GM18508 (cell line): ENCODE results near the gene ATXN1.
"Not testable (repeated sequence)": the region's sequence is repeated elsewhere in the genome, so short reads cannot be mapped to it uniquely, and the experiment has no call there.

ENCODE experiments used
- ATAC-seq: cut with Tn5 transposase; IDR thresholded peaks from one replicate; pipeline ENCODE4 v1.9.1; 2021; ENCODE audit warnings: moderate number of reproducible peaks; ENCODE audit not compliant: insufficient read depth, unreplicated experiment

The ATXN1 gene

DNA sequence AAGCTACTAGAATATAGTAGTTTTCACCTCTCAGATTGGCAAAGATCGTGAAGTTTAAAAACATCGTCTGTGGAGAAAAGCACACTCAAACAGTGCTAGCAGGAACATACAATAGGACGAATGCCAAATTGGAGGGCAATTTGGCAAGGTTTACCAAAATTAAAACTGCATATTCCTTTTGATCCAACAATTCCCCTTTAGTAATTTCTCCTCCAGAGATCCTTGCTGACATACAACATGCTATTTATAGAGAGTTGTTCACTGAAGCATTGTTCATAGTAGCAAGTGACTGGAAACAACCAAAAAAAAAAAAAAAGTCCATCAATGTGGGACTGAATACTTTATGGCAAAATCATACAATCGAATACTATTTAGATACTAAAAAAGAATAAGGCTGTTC is 202.2 kb downstream of the ATXN1 start:
- ATAC-seq = no peak

- ATAC-seq = no peak
Measured at GRCh38 chr6:16555550-16555949, 205.7 kb downstream of the ATXN1 start.

GRCh38 chr6:16553531-16553930 is 207.7 kb downstream of the ATXN1 start:
- ATAC-seq = no peak

DNA sequence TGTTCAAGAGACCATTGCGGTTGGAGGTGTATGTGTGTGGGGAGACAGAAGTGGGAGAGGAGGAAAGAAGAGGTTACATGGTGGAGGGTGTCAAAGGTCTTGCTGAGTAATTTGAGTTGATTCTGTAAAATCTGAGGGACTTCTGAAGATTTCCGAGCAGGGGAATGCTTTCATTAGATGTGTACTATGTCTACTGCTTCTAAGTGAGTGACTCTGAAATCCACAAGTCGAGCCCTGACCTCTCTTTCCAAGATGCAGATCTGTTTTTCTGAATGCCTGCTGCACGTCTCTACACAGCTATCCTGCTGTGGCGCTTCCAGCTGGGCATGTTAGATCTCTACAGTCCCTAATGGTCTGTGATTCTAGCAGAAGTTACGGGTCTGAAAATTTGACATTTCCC is 209.8 kb downstream of the ATXN1 start:
- no peak for ATAC-seq

GRCh38 chr6:16548121-16548520 is 213.1 kb downstream of the ATXN1 start:
- no peak for ATAC-seq

DNA sequence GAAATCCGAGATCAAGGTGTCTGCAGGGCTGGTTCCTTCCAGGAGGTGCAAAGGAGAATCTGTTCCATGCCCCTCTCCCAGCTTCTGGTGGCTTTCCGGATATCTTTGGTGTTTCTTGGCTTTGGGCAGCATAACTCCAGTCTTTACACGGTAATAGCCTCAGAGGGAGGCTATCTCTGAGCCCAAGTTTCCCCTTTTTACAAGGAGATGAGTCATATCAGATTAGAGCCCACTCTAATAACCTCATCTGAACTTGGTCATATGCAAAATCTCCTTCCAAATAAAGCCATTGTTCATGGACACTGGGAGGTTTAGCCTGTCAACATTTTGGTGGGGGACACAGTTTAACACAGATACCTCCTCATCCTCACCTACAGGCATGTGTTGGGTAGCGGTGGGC is 213.7 kb downstream of the ATXN1 start:
- ATAC-seq = no peak

- ATAC-seq = no peak
Measured at GRCh38 chr6:16546861-16547260, 214.4 kb downstream of the ATXN1 start.

- no peak for ATAC-seq
Measured at GRCh38 chr6:16545382-16545781, 215.9 kb downstream of the ATXN1 start.

DNA sequence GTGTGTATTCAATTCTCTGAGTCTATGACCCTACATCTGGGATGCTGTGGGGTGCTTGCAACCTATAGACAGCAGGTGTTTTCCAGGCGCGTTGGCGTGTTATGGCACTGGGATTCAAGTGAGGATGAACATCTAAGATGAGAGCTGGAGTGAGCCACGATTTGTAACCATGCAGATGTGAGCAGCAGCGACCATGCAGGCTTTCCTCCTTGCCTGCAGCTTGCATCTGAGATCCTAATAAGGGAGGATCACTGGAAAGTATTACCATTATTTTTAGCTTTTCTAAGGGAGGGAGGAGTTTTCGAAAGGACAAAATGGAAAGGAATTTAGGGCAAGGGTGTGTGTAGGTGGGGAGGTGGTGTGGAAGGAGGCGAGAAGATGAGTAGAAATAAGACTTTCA is 216.7 kb downstream of the ATXN1 start:
- no peak for ATAC-seq

GRCh38 chr6:16544006-16544405 is 217.3 kb downstream of the ATXN1 start:
- ATAC-seq = no peak

DNA sequence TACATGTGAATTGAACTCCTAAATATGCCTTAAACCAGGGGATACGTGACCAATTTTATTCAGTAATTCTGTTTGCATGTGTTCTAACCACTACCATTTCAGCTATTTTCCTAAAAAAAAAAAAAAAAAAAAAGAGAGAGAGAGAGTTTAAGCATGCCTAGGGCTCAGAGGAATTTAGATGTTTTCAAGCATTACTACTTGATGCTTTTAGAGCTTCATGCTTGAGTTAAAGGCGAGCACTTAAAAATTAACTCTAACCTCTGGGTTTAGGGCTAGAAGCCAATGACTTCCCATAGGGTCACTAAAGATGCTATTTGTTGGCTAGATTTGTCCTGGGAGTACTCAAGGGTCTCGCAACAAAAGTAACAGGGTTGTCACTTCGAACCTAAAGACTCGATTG is 217.7 kb downstream of the ATXN1 start:
- no peak for ATAC-seq

GRCh38 chr6:16542070-16542469 is 219.2 kb downstream of the ATXN1 start:
- ATAC-seq = no peak

DNA sequence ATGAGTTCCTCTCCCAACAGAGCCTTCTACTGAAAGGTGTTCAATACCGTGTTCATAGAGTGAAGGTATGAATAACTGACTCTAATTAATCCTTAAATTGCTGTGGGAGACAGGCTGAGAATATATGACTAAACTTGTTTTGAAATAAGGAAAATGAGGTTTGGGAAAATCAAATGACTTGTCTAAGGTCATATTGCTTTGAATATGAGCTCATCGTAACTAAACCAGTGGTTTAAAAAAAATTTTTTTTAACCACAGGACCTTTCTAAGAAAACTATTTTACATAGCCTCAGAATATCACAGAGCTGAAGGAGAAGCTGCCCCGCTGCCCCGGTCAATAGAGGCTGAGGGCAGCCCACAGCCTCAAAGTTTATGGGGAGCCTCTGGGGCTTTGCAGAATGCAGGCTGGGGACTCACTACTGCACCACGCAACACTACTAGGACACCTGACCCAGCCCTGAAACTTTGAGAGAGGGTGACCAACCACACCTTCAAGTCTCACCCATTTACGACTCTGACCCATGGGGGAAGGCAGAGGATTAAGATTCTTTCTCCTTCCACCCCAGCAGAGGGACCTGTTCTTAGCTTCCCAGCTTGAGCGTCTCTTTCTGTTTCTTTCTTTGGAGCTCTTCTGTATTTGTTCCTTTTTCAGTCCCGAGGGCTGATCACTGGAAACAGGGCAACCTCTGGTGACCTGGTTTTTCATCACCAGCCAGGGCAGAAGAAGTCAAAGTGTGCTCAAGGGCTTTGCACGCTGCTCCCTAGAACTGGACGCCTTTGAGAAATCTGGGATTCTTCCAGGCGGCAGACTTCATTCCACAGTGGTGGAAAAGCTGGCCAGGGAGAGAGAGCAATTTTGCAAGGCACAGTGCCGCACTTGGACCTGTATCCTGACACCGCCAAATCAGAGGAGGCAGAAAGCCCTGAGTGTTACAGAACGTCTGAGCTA is 220.2 kb downstream of the ATXN1 start:
- no peak for ATAC-seq

DNA sequence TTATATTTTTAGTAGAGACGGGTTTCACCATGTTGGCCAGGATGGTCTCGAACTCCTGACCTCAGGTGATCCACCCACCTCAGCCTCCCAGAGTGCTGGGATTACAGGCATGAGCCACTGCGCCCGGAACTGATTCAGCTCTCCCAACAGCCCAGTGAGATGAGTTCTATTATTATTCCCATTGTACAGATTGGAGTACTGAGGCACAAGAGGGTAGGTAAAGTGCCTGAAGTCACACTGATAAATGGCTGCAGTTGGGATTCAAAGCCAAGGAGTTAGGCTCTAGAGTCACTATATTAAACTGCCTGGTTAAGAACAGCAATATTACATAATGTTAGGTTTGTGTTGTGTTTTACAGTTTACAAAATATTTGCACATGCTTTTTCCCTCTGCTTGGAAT is 220.9 kb downstream of the ATXN1 start:
- ATAC-seq = not testable (repeated sequence)

DNA sequence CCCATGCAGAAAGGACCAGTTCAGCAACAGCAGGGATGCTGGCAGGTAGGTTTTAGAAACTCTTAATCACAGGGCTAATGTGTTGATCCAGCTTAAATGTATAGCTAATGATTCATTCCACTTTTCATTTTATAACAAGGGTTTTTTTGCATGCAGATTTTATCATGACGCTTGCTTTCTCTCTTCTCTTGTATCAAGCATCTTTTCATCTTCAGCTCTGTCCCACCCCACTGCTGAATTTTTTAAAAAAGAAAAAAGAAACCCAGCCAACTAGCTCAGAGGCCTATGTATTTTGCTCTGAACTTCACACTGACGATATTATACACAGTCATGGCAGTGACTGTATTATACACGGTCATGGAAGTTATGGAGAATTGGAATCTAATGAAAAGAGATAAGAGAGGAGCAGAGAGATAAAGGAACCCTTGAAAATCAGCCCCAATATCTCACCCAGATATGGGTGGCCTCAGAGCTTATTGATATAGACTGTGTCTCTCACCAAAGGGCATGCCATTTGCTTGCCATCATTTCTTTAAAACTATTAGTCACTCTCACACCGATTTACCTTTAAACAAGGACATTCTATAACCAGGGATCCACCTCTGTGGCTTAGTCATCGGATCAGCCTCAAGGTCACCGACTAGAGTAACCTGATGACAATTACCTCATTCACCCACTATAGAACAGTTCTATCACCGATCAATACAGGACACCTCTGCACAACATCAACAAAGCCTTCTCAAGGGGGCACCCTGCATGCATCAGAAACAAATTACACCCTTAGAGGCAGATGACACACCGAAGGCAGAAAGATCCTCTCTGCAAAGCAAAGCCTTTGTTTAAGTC is 222.0 kb downstream of the ATXN1 start:
- no peak for ATAC-seq

DNA sequence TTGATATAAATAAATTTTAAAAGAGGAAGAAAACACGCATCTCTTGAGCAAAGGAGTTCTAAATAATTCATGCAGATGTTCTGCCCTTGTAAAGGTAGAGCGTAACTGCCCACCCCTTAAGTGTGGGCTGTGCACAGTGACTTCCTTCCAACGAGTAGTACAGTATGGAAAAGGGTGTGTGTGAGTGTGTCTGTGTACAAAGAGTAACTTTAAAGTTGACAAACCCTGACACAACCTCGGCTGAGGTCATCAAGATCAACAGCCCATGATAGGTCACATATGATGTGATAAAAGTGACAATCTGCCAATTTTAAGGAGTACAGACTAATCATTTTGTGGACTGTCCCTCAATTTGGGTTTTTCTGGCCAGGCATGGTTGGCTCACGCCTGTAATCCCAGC is 225.7 kb downstream of the ATXN1 start:
- no peak for ATAC-seq

DNA sequence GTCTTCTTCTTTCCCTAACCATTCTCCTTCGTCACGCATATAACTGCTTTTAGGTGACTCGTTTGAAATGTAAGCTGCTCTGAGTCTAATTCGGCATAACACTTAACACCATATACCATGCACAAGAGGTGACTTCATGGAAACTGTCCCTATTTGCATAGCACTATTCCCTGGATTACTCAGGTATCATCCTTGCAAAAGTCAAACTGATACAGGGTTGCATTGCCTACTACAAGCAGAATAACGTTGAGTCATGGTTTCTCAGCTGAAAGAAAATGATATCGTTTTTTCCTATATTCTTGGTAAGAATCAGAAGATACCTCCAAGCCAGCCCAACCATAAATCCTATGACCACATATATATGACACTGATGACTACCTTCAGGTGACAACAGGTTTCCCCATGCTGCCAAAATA is 227.5 kb downstream of the ATXN1 start:
- no peak for ATAC-seq

- no peak for ATAC-seq
Measured at GRCh38 chr6:16533210-16533609, 228.1 kb downstream of the ATXN1 start.

- ATAC-seq = no peak
Measured at GRCh38 chr6:16527691-16528090, 233.6 kb downstream of the ATXN1 start.

DNA sequence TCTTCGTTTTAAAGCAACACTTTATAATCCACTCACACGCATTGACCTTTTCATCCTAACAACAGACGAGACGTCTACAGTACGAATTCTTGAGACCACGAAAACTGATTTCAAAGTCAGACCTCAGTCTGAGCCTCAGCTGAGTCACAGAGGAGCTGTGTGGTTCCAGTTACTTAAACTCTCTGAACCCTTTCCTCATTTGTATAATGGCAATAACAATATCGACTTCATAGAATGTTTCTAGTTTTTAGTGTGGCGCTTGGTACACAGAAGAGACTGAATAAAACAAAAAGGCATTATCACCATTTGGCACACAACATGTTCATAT is 236.9 kb downstream of the ATXN1 start:
- ATAC-seq = no peak

DNA sequence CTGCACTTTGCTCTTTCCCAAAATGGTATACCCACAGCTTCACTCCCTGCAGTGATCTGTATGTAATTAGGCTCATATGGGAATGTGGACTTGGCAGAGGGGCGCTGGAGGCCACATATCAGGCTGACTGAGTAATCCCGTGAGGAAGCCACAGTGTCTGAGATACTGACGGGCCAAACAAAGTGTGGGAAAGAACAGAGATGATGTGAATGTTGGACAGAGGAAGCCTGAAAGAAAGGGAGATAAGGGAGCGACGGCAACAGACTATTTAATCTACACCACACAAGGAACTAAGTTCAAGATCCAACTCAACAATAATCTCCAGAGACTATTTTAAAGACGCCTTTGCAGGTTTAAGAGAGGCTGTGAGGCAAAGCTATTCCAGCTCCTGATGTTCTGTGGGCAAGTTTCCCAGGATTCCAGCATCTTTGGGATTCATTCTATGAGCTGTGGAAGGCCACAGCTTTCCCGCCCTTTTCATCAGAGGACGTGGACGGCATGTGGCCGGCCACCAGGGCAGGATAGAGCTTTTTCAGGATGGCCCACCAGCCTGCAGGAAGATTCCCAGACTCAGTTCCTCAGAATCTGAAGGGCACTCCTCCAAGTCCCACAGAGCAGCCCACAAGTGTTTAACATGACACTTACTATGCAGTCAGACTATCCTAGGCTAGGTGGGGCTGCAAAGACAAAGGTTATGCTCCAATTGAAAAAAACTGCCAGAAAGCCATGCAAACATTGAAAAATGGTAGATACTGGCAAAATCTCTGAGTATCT is 237.5 kb downstream of the ATXN1 start:
- no peak for ATAC-seq
